Stimulated activated CD4-positive, alpha-beta T cell treated with anti-CD3 and anti-CD28 coated beads, Interleukin-4, amount 100 ng/mL, for 4 hours (primary cell): ENCODE measurements around the gene MOV10L1.

ENCODE experiments used
- DNase-seq, 2 experiments: peaks; one replicate each; pipeline ENCODE4 v3.0.0-alpha.2; 2020

Gene MOV10L1

DNA sequence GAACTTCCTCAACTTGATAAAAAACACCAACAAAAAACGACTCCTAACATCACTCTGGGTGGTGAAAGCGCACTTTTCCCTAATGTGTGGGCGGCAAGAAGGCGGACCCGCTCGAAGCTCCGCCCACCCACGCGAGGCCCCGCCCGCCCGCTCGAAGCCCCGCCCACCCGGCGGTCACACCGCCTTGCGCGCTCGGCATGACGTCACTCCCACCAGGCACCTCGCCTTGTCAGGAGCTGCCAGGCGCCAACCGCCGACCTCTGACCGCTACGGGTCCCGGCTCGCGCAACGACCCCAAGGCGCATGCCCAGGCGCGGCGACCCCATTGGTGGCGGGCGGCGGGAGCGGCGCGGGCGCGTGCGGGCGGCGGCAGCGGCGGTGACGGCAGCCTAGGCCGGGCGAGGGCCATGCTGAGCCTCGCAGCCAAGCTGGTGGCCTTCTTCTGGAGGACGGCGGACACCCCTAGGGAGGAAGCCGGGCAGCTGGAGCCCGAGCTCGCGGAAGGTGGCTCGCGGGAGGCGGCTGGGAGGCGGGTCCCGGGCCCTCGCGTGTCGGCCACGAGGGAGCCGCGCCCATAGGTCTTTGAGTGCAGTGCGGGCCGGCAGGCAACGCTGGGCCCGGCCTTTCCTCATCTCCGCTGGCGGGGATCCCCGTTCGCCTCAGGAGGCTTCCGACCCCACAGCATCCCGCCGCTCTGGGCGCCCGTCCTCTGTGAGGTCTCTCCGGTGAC is at the start of gene MOV10L1:
MOV10L1 (plus strand) TSS at position 325 of the 730 bp plus-strand sequence; CDS start at position 408, 83 bp downstream.
- no peak for DNase-seq

DNA sequence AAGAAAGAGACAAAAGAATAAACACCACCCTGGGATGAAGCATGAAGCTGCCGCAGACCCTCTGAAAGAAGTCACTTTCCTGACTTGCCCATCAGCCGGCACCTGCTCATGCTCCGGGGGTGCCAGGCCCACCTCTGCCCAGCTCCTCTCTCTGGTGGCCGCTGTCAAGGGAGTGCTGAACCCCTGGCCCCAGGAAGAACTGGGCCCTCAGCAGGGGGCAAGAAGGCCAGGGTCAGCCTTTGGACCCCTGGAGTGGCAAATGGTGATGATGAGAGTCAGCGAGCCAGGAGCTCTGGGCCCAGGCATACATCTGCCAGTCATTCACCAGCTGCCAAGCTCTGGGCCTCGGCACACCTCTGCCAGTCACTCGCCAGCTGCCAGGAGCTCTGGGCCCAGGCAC is 49.1 kb upstream of the MOV10L1 start:
- no peak for DNase-seq

DNA sequence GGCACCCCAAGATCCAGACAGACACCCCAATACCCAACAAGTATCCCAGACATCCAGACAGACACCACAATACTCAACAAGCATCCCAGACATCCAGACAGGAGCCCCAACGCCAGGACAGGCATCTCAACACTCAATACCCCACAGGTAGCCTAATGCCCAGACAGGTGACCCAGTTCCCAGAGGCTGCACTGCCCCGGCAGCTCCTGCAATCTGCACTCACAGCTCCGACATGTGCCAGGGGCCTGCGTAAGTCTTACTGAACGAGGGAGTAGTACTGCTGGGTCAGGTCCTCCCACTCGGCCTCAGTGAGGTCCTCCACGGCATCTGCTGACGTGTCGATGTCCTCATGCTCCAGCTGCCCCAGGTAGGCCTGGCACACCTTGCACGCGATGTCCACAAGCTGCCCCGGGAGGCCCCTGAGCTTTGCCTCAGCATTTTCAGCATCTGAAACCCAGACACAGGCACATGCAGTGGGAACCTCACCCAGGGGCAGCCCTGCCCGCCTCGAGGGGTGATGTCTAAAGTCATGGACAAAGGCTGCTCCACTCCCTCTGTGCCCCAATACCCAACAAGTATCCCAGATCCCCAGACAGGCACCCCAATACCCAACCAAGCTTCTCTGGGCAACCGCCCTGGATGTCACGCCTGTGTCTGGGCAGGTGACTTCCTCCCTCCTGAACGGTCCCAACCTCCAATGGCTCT is 48.3 kb upstream of the MOV10L1 start:
- DNase-seq = no peak

- DNase-seq = no peak
These were observed 45.2 kb upstream of the MOV10L1 start for GRCh38 chr22:50044485-50045118.

DNA sequence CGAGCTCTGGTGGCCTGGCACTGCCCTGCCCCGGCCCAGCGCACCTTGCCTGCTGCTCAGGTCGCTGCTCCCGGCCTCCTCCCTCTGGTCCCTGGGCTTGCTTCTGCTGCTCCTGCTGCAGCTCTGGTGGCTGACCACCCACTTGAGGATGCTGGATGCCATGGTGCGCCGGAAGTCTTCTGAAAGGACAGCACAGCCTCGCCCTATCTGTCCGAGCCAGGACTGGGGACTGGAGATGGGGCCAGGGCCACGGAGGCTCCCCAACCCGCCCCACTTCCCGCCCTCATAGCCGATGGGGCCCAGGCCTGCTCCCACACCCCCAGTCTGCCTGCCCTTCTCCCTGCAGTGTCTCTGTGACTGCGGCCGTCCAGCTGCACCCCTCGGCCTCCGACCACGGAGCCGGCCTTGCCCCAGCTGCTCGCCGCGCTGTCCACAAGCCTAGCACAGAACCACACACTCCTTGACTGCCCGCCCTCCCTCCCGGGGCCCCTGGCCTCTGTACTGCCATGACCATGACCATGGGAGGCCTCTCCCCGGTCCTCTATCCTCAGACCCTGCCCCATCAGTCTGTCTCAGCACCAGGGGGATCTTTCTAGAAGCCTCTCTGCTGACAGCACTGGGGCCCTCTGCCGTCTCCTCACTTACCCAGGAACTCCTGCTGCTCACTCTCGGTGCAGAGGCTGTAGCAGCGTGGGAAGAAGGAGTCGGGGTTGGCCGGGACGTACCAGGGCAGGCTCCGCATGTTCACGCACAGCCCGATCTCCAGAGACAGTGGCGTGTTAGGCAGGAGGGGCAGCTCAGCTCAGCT is 44.4 kb upstream of the MOV10L1 start:
- no peak for DNase-seq

GRCh38 chr22:50046019-50046415 is 43.8 kb upstream of the MOV10L1 start:
- DNase-seq = no peak

DNA sequence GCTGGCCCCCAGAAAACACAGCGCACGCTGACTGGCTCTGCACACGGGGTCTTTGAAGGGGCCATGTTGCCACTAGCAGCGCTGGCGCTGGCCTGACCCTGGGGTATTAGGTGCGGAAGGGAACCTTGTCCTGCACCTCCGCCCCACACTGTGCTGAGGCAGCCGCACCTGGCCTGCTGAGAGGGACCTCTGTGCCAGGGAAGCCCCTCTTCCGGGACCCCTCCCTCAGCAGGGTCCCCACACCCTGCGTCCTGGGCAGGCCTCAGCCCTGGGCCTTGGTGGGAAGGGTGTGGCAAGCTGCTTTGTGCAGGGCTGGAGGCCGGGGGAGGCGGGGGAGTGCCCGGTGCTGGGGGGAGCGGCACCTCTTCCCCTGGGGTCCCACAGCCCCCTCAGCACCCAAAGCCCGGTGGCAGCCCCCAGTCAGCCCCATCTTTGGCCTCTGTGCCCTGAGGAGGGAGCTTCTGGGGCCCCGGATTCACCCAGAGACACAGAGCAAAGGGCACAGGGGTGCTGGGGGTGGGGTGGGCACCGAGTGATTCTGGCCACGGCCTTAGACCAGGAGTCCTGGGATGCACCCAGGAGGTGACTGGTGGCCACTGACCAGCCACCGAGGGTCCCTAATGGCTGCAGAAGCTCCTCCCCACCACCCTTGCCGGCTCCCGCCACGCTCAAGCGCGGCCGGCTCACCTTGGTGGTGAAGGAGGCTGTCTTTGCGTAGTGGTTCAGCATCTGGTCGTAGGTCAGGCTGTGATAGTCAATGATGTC is 43.1 kb upstream of the MOV10L1 start:
- DNase-seq = no peak

DNA sequence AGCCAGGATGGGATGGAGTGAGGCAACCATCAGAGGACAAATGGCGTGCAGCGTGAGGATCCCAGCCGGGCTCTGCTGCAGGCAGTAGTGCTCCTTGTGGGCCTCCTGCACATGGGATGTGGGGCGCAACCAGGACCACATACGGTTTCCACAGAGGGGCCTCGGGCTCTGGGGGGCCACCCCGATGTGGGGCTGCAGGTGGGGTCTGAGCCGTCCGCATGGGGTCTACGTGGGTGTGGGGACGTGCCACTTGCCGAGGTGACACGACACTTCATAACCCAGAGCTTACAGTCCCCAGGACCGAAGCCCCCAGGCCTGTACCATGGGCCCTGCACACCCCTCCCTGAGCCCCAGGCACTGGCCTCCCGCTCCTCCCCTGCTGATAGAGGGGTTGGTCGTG is 42.5 kb upstream of the MOV10L1 start:
- DNase-seq = no peak

- no peak for DNase-seq
These were observed 41.6 kb upstream of the MOV10L1 start for GRCh38 chr22:50048061-50048765.

DNA sequence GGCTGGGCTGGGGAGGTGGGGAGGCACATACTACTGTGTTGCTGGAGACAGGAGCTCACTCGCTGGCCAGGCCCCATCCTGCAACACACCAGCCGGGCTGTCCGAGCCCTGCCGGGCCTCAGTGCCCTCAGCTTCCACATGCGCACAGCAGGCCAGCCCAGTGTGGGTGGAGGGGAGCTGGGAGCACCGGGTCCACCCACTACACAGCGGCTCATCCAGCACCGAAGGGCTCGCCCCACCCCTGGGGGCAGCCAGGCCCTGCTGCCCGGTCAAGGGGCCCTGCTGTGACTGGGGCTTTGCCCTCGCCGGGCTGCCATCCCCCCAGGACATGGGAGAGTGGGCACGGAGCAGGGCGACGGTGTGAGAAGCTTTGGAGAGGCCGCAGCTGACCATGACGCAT is 41.0 kb upstream of the MOV10L1 start:
- DNase-seq = no peak

DNA sequence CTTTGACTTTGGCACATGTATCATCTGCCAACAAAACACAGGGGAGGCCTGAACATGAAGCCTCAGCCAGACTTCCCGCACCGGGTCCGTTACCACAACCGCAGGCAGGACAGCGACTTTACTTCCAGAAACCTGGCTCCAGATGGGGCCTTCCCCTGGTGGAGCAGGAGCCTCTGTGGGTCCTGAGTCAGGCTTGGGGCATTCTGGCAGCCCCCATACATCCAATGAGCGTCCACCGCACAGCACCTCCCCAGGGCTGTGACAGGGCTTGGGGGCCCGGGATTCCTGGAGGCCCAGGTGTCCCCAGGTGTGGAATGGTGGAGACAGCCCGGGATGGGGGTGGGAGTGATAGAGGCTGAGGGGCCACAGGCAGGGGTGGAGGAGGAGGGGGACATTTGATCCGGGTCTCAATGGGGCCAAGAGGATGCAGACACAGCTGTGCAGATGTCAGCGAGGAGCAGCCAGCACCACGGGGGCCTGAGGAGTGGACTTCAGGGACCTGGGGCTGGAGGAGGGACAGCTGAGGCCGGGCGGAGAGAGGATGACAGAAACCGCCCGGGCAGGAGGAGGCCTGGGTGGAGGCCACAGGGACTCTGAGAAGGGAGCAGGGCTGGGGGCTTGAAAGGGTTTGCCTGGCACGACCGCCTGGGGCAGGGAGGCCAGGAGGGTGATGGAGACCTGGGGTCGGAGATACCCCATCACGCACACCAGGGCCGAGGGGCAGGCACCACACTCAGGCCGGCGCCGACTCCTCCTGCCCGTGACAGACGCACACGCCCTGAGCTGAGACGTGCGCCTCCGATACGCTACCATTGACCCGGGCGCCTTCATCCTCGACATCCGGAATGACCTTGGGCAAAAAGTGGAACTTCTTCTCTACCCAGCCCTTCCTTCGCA is 40.3 kb upstream of the MOV10L1 start:
- DNase-seq = no peak

DNA sequence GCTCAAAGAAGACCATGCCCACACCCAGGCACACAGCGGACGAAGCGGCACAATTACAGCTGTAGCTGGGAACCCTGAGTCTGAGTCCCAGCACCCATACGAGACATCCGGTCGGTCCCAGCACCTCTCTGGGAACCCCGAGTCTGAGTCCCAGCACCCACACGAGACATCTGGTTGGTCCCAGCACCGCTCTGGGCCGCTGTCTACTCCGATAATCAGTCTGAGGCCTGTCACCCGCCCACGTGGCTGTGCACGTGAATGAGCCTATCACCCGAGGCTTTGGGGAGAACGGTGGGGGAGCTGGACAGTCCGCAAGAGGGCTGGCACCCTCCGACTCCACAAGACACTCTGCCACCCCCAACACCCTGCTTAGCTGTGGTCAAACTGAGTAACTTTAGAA is 37.9 kb upstream of the MOV10L1 start:
- DNase-seq = no peak

GRCh38 chr22:50053861-50054260 is 35.9 kb upstream of the MOV10L1 start:
- DNase-seq = no peak

- no peak for DNase-seq
These were observed 33.4 kb upstream of the MOV10L1 start for GRCh38 chr22:50056214-50056972.

GRCh38 chr22:50057278-50058060 is 32.3 kb upstream of the MOV10L1 start:
- no peak for DNase-seq

DNA sequence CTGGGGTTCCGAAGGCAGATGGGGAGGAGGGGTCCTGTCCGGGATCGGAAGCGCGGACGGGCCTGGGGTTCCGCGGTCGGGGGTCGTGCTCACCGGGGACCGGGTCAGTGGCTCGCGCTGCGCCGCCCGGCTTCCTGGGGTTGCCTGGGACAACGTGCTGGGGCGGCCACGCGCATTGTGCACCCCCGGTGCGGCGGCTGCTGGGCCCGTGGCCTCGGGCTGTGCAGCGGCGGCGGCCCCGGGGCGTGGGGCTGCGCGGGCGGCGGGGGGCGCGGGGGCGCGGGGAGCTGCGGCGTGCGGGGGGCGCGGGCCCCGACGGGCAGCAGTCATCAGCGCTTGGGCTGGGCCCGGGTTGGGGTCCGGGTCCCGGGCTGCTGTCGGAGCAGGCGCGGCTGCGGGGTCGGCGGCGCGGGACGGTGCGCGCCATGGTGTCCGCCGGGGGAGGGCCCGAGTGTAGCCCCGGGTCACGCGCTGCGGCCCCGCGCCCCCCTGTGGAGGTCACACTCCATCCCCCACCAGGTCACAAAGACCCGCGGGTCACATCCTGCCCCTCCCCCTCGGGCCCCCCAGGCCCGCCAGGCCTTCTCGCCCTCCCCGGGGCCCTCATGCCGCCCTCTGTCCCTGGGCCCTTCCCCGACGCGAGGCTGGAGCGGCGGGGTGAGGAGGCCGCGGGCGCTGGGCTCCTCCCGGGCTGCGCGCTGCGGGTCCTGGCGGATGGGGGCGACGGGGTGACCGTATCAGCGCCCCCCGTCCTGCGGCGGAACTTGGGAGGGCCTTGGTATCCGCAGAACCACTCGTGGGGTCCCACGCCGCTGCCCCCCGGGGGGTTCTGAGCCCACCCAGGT is 31.5 kb upstream of the MOV10L1 start, which contains the start of gene TTLL8:
TTLL8 (minus strand) TSS at position 238 of the 845 bp plus-strand sequence.
- no peak for DNase-seq

DNA sequence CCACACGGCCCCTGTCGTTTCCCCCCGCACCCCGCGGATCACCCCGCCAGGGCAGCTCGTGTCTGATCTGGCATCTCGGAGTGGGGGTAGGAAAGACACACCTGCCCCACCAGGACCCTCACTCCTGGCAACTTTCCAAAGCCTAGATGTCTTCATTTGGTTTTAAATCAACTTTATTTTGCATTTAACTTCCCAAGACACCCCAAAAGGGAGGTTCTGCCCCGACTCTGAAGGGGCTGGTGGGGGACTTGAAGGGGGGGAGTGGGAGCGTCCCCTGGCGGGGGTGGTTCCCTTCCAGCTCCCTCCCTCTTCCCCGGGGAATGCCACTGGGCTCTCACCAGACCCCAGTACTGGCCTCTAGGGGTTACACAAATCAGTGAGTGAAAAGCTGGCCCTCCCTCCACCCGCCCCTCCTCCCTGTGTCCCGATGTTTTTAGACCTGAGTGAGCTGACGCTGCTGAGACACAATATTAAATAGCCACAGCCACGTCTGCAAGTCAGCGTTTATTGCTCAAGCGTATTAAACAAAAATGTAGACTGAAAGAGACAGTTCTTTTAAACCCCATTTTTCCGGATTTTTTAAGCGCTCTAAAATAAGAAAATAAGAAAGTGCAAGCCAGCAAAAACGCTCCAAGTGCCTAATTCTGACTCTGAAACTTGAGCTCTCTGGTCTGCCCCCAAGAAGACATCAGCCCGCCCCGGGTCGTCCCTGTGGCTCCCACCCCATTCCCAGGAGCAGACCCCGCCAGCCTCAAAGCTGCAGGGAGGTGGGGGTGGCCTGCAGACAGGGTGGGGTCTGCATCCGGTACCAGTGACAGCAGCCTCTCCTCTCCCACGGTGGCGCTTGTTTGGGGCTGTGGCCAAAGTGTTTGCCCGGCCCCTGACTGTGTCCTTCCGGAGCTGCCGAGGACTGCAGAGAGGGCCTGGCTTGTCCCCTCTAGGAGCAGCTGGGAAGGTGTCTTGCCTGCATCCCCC is 30.6 kb upstream of the MOV10L1 start:
- no peak for DNase-seq
